HEK293 (cell line): ENCODE measurements around the gene TMEM132A.

ENCODE experiments used
- CTCF ChIA-PET: fragments of 350-600 bp; formaldehyde crosslinking; extraction: SDS; loops from one replicate; lab custom pipeline; 2021; ENCODE audit warnings: antibody characterized with exemption; lab: Yijun Ruan, JAX
- POLR2A ChIA-PET: fragments of 300-600 bp; formaldehyde crosslinking; extraction: SDS; loops from one replicate; lab custom pipeline; 2020; ENCODE audit warnings: antibody characterized with exemption, inconsistent platforms; lab: Yijun Ruan, JAX
- H3K27ac ChIP-seq: fragments of 200-500 bp; sonication (Bioruptor generic); 2 replicates; pipeline ENCODE4 v1.5.1; 2014; ENCODE audit warnings: low read depth, low read length, control low read depth, inconsistent platforms; ENCODE audit errors: extremely low read depth
- H3K36me3 ChIP-seq, 2 experiments: fragments of 200-500 bp in 1 of 2; sonication (Bioruptor generic) in 1 of 2; 1 replicate in 1 of 2; 2 replicates in 1 of 2; pipeline ENCODE4 v1.5.1; 2014 to 2017; ENCODE audit warnings: inconsistent platforms in 2 of 2, low read length in 2 of 2; ENCODE audit not compliant: control insufficient read depth in 2 of 2, insufficient read depth in 1 of 2
- H3K4me1 ChIP-seq: fragments of 200-500 bp; sonication (Bioruptor generic); 2 replicates; pipeline ENCODE4 v1.5.1; 2014; ENCODE audit warnings: mild to moderate bottlenecking, low read length, inconsistent platforms; ENCODE audit not compliant: control insufficient read depth, insufficient read depth
- H3K4me3 ChIP-seq: 2 replicates; pipeline ENCODE4 v1.5.1; 2011; ENCODE audit warnings: low read depth, mild to moderate bottlenecking, control low read depth, low read length, moderate library complexity
- H3K9me3 ChIP-seq: fragments of 200-500 bp; sonication (Bioruptor generic); 2 replicates; pipeline ENCODE4 v1.5.1; 2014; ENCODE audit warnings: low read depth, low read length, inconsistent platforms; ENCODE audit not compliant: control insufficient read depth, insufficient read depth
- GLIS1 ChIP-seq: fragments of 450-650 bp; formaldehyde crosslinking; IDR thresholded peaks from 2 replicates; pipeline ENCODE4 v1.5.1; 2016; ENCODE audit warnings: missing biosample characterization, missing genetic modification characterization
- GLIS2 ChIP-seq: fragments of 450-650 bp; formaldehyde crosslinking; IDR thresholded peaks from 2 replicates; pipeline ENCODE4 v1.5.1; 2016; ENCODE audit warnings: missing biosample characterization, missing genetic modification characterization
- IKZF3 ChIP-seq: fragments of 450-650 bp; IDR thresholded peaks from 2 replicates; pipeline ENCODE4 v1.5.0; 2018; ENCODE audit warnings: missing biosample characterization, mild to moderate bottlenecking, missing genetic modification characterization, moderate library complexity
- KLF17 ChIP-seq: fragments of 450-650 bp; formaldehyde crosslinking; IDR thresholded peaks from 2 replicates; pipeline ENCODE4 v1.5.1; 2016; ENCODE audit warnings: missing biosample characterization, missing genetic modification characterization
- KLF8 ChIP-seq: fragments of 450-650 bp; formaldehyde crosslinking; IDR thresholded peaks from 2 replicates; pipeline ENCODE4 v1.5.1; 2016; ENCODE audit warnings: missing biosample characterization, missing genetic modification characterization
- PRDM10 ChIP-seq: fragments of 450-650 bp; formaldehyde crosslinking; IDR thresholded peaks from 2 replicates; pipeline ENCODE4 v1.5.1; 2016; ENCODE audit warnings: missing biosample characterization, missing genetic modification characterization
- SETDB1 ChIP-seq: IDR thresholded peaks from one replicate; pipeline ENCODE4 v1.6.1; 2017; ENCODE audit warnings: mild to moderate bottlenecking, low read length, moderate library complexity, mixed read lengths; ENCODE audit not compliant: insufficient read length
- SP3 ChIP-seq: fragments of 450-650 bp; formaldehyde crosslinking; IDR thresholded peaks from 2 replicates; pipeline ENCODE4 v1.5.1; 2016; ENCODE audit warnings: missing biosample characterization, missing genetic modification characterization
- SP7 ChIP-seq: fragments of 450-650 bp; formaldehyde crosslinking; IDR thresholded peaks from 2 replicates; pipeline ENCODE4 v1.5.1; 2016; ENCODE audit warnings: missing biosample characterization, missing genetic modification characterization
- TRIM28 ChIP-seq: IDR thresholded peaks from 2 replicates; pipeline ENCODE4 v1.6.1; 2011; ENCODE audit warnings: low read length, control low read depth, borderline replicate concordance
- ZBTB17 ChIP-seq: fragments of 450-650 bp; formaldehyde crosslinking; IDR thresholded peaks from 2 replicates; pipeline ENCODE4 v1.5.1; 2016; ENCODE audit warnings: missing biosample characterization, missing genetic modification characterization
- ZBTB8A ChIP-seq: fragments of 450-650 bp; formaldehyde crosslinking; IDR thresholded peaks from 2 replicates; pipeline ENCODE4 v1.5.1; 2016; ENCODE audit warnings: missing biosample characterization, missing genetic modification characterization
- ZEB2 ChIP-seq: fragments of 450-650 bp; formaldehyde crosslinking; IDR thresholded peaks from 2 replicates; pipeline ENCODE4 v1.5.1; 2016; ENCODE audit warnings: missing biosample characterization, missing genetic modification characterization
- ZFHX2 ChIP-seq: fragments of 450-650 bp; formaldehyde crosslinking; conservative IDR thresholded peaks from 2 replicates; pipeline ENCODE4 v1.5.1; 2016; ENCODE audit warnings: missing biosample characterization, missing genetic modification characterization
- ZFP3 ChIP-seq: fragments of 450-650 bp; formaldehyde crosslinking; IDR thresholded peaks from 2 replicates; pipeline ENCODE4 v1.5.1; 2016; ENCODE audit warnings: low read depth, missing biosample characterization, missing genetic modification characterization
- ZFP37 ChIP-seq: fragments of 450-650 bp; formaldehyde crosslinking; IDR thresholded peaks from 2 replicates; pipeline ENCODE4 v1.5.1; 2016; ENCODE audit warnings: missing biosample characterization, missing genetic modification characterization
- ZNF112 ChIP-seq: fragments of 450-650 bp; formaldehyde crosslinking; IDR thresholded peaks from 2 replicates; pipeline ENCODE4 v1.5.0; 2017; ENCODE audit warnings: missing biosample characterization, missing genetic modification characterization
- ZNF16 ChIP-seq: fragments of 450-650 bp; formaldehyde crosslinking; IDR thresholded peaks from 2 replicates; pipeline ENCODE4 v1.5.1; 2016; ENCODE audit warnings: low read depth, missing biosample characterization, missing genetic modification characterization
- ZNF19 ChIP-seq: fragments of 450-650 bp; formaldehyde crosslinking; IDR thresholded peaks from 2 replicates; pipeline ENCODE4; 2016; ENCODE audit warnings: missing biosample characterization, missing genetic modification characterization, low read depth
- ZNF214 ChIP-seq: fragments of 450-650 bp; formaldehyde crosslinking; IDR thresholded peaks from 2 replicates; pipeline ENCODE4 v1.5.1; 2017; ENCODE audit warnings: missing biosample characterization, mild to moderate bottlenecking, missing genetic modification characterization, borderline replicate concordance
- ZNF24 ChIP-seq: fragments of 450-650 bp; formaldehyde crosslinking; IDR thresholded peaks from 2 replicates; pipeline ENCODE4 v1.5.1; 2016; ENCODE audit warnings: missing biosample characterization, missing genetic modification characterization
- ZNF274 ChIP-seq, 2 experiments: fragments of 200-500 bp in 1 of 2; fragments of 450-650 bp in 1 of 2; sonication (Bioruptor generic) in 1 of 2; formaldehyde crosslinking in 1 of 2; IDR thresholded peaks; 2 replicates each; pipeline versions ENCODE4 v1.5.1 to v1.6.1; 2014 to 2016; ENCODE audit warnings: borderline replicate concordance in 1 of 2, inconsistent platforms in 1 of 2, low read length in 1 of 2, missing biosample characterization in 1 of 2, missing genetic modification characterization in 1 of 2
- ZNF335 ChIP-seq: fragments of 450-650 bp; formaldehyde crosslinking; conservative IDR thresholded peaks from 2 replicates; pipeline ENCODE4 v1.5.1; 2016; ENCODE audit warnings: missing biosample characterization, missing genetic modification characterization
- ZNF416 ChIP-seq: fragments of 450-650 bp; formaldehyde crosslinking; IDR thresholded peaks from 2 replicates; pipeline ENCODE4 v1.5.1; 2016; ENCODE audit warnings: missing biosample characterization, missing genetic modification characterization
- ZNF449 ChIP-seq: fragments of 450-650 bp; formaldehyde crosslinking; IDR thresholded peaks from 2 replicates; pipeline ENCODE4 v1.5.1; 2017; ENCODE audit warnings: missing biosample characterization, mild to moderate bottlenecking, missing genetic modification characterization, moderate library complexity
- ZNF549 ChIP-seq: fragments of 450-650 bp; IDR thresholded peaks from 2 replicates; pipeline ENCODE4 v1.5.1; 2018; ENCODE audit warnings: missing biosample characterization, missing genetic modification characterization, mild to moderate bottlenecking, inconsistent platforms, moderate library complexity
- ZNF626 ChIP-seq: fragments of 450-650 bp; sonication (Bioruptor Pico); formaldehyde crosslinking; IDR thresholded peaks from 2 replicates; pipeline ENCODE4 v1.5.1; 2018; ENCODE audit warnings: missing biosample characterization, missing genetic modification characterization, inconsistent platforms
- ZNF645 ChIP-seq: fragments of 450-650 bp; formaldehyde crosslinking; IDR thresholded peaks from 2 replicates; pipeline ENCODE4; 2016; ENCODE audit warnings: missing biosample characterization, missing genetic modification characterization
- ZNF701 ChIP-seq: fragments of 450-650 bp; formaldehyde crosslinking; IDR thresholded peaks from 2 replicates; pipeline ENCODE4 v1.5.1; 2016; ENCODE audit warnings: missing biosample characterization, missing genetic modification characterization
- ZSCAN30 ChIP-seq: fragments of 450-650 bp; IDR thresholded peaks from 2 replicates; pipeline ENCODE4 v1.5.1; 2018; ENCODE audit warnings: missing biosample characterization, mild to moderate bottlenecking, missing genetic modification characterization, moderate library complexity

Gene TMEM132A

GRCh38 chr11:60924110-60924905, at the start of gene TMEM132A:
TMEM132A (plus strand) TSS chr11:60924460; CDS start chr11:60924634, 174 bp downstream.
- Histone ChIP-seq H3K27ac (peak within 1 kb of the TSS; percentile 46; the same call in 1 of the 2 replicates), H3K36me3 (peaks cover 0 to 72% of the 10 kb centered on the region in 2 experiments; a peak in 1 of 3 replicates), H3K4me1 (no peaks in the 10 kb centered on the region), H3K4me3 (peak within 1 kb of the TSS; percentile 72), H3K9me3 (no peaks in the 10 kb centered on the region)
- CTCF ChIA-PET, result interaction anchor here (1.2 kb wide), 1 partner anchor 94 kb away, joined by 3 read pairs; no protein-coding TSS in a partner anchor
- POLR2A ChIA-PET, result interaction anchor here (1.2 to 1.7 kb wide), 2 partner anchors 10 to 18 kb away, joined by 4 to 22 read pairs; partner anchors contain the start of genes PRPF19 and TMEM109
- TF ChIP-seq ZNF19 (tag by site-specific recombination) (no peak), SETDB1 (no peak), ZNF335 (tag by site-specific recombination) (peak; percentile 60), ZNF112 (no peak), IKZF3 (tag by site-specific recombination) (peak; percentile 97), ZEB2 (peak; percentile 41; the same call in 1 of the 2 replicates), ZFP37 (tag by site-specific recombination) (peak; percentile 53; the same call in 1 of the 2 replicates), ZNF645 (no peak), ZBTB8A (tag by site-specific recombination) (no peak), ZNF549 (tag by site-specific recombination) (no peak), ZSCAN30 (tag by site-specific recombination) (peak; percentile 35; the same call in 1 of the 2 replicates), ZNF701 (tag by site-specific recombination) (no peak), ZNF416 (no peak), ZBTB17 (tag by site-specific recombination) (peak; percentile 76), KLF17 (tag by site-specific recombination) (peak; percentile 61; the same call in 1 of the 2 replicates), ZFP3 (no peak), ZNF449 (tag by site-specific recombination) (no peak), KLF8 (tag by site-specific recombination) (peak; percentile 64; the same call in 1 of the 2 replicates), ZNF16 (tag by site-specific recombination) (no peak), GLIS1 (0 out of 2 replicates have a peak, but pooled peaks have one; percentile 17), ZNF626 (no peak), SP7 (tag by site-specific recombination) (peak; percentile 47; the same call in 1 of the 2 replicates), SP3 (tag by site-specific recombination) (peak; percentile 30; the same call in 1 of the 2 replicates), ZNF24 (tag by site-specific recombination) (peak; percentile 86), ZFHX2 (tag by site-specific recombination) (peak; percentile 36; the same call in 1 of the 2 replicates), ZNF274 (IDR thresholded peaks at IDR 0.05; ENCODE audit: low read length) (no peak), ZNF274 (tag by site-specific recombination; IDR thresholded peaks at IDR 0.05; ENCODE audit: borderline replicate concordance) (no peak), ZNF214 (tag by site-specific recombination) (no peak), TRIM28 (peak; percentile 92; the same call in 1 of the 2 replicates), GLIS2 (tag by site-specific recombination) (0 out of 2 replicates have a peak, but pooled peaks have one; percentile 35), PRDM10 (peak; percentile 89)
